ENCODE results near the gene EME2.

EME2 gene

DNA sequence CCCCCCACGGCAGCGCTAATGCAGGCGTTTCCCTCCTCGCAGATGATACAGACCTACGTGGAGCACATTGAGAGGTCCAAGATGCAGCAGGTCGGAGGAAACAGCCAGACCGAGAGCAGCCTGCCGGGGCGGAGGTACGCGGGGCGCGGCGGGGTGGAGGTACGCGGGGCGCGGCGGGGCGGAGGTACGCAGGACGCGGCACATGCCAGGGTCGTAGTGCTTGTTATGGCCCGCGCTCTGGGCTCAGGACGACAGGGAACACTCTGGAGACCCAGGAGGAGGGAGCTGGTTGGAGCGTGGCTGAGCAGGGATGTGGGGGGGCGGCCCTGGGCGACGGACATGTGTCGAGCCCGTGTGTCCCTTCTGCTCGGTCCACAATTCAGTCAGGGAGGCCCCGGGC is 43.2 kb upstream of the EME2 start:
- TF ChIP-seq, protein P1, sequence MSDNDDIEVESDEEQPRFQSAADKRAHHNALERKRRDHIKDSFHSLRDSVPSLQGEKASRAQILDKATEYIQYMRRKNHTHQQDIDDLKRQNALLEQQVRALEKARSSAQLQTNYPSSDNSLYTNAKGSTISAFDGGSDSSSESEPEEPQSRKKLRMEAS (IDR thresholded peaks at IDR 0.05): no peak
- TF ChIP-seq, protein P2, sequence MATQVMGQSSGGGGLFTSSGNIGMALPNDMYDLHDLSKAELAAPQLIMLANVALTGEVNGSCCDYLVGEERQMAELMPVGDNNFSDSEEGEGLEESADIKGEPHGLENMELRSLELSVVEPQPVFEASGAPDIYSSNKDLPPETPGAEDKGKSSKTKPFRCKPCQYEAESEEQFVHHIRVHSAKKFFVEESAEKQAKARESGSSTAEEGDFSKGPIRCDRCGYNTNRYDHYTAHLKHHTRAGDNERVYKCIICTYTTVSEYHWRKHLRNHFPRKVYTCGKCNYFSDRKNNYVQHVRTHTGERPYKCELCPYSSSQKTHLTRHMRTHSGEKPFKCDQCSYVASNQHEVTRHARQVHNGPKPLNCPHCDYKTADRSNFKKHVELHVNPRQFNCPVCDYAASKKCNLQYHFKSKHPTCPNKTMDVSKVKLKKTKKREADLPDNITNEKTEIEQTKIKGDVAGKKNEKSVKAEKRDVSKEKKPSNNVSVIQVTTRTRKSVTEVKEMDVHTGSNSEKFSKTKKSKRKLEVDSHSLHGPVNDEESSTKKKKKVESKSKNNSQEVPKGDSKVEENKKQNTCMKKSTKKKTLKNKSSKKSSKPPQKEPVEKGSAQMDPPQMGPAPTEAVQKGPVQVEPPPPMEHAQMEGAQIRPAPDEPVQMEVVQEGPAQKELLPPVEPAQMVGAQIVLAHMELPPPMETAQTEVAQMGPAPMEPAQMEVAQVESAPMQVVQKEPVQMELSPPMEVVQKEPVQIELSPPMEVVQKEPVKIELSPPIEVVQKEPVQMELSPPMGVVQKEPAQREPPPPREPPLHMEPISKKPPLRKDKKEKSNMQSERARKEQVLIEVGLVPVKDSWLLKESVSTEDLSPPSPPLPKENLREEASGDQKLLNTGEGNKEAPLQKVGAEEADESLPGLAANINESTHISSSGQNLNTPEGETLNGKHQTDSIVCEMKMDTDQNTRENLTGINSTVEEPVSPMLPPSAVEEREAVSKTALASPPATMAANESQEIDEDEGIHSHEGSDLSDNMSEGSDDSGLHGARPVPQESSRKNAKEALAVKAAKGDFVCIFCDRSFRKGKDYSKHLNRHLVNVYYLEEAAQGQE (IDR thresholded peaks at IDR 0.05; ENCODE audit: low read depth): no peak
- TF ChIP-seq NFIC (IDR thresholded peaks at IDR 0.05): no peak
- no peak for TF ChIP-seq TCF12 (IDR thresholded peaks at IDR 0.05; ENCODE audit: low read depth)
- no peak for TF ChIP-seq EGR1 (IDR thresholded peaks at IDR 0.05)
- TF ChIP-seq CEBPB (IDR thresholded peaks at IDR 0.05): no peak
- TF ChIP-seq FOXM1 (IDR thresholded peaks at IDR 0.05; ENCODE audit: borderline replicate concordance, low read depth): no peak
- TF ChIP-seq YY1 (IDR thresholded peaks at IDR 0.05; ENCODE audit: low read depth): no peak
- no peak for TF ChIP-seq RAD21 (IDR thresholded peaks at IDR 0.05; ENCODE audit: low read depth)
- no peak for TF ChIP-seq EP300 (IDR thresholded peaks at IDR 0.05; ENCODE audit: borderline replicate concordance)
- TF ChIP-seq, protein P3, sequence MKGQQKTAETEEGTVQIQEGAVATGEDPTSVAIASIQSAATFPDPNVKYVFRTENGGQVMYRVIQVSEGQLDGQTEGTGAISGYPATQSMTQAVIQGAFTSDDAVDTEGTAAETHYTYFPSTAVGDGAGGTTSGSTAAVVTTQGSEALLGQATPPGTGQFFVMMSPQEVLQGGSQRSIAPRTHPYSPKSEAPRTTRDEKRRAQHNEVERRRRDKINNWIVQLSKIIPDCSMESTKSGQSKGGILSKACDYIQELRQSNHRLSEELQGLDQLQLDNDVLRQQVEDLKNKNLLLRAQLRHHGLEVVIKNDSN (IDR thresholded peaks at IDR 0.05): no peak
- no peak for TF ChIP-seq TEAD4 (IDR thresholded peaks at IDR 0.05)
- TF ChIP-seq CREB1 (IDR thresholded peaks at IDR 0.05; ENCODE audit: low read depth): no peak
- no peak for TF ChIP-seq TAF1 (IDR thresholded peaks at IDR 0.05; ENCODE audit: low read depth)
- no peak for TF ChIP-seq ZBTB7A (IDR thresholded peaks at IDR 0.05; ENCODE audit: low read depth)

DNA sequence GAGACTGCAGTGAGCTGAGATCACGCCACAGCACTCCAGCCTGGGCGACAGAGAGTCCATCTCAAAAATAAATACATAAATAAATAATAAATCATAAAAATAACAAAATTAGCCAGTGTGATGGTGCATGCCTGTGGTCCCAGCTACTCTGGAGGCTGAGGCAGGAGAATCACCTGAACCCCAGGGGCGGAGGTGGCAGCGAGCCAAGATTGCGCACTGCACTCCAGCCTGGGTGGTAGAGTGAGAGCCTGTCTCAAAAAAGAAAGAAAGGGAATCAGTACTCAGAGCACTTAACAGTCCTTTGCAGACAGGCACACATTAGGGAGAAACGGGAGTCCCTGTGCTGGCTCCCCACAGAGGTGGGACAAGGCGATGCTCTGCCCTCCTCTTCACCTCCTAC is 41.5 kb upstream of the EME2 start:
- TF ChIP-seq EGR1 (IDR thresholded peaks at IDR 0.05) (no peak), ZBTB7A (IDR thresholded peaks at IDR 0.05; ENCODE audit: low read depth) (no peak), TCF12 (IDR thresholded peaks at IDR 0.05; ENCODE audit: low read depth) (no peak), TEAD4 (IDR thresholded peaks at IDR 0.05) (no peak), NFIC (IDR thresholded peaks at IDR 0.05) (no peak), TAF1 (IDR thresholded peaks at IDR 0.05; ENCODE audit: low read depth) (no peak)
- TF ChIP-seq, protein P3 (IDR thresholded peaks at IDR 0.05): no peak
- TF ChIP-seq, protein P2 (IDR thresholded peaks at IDR 0.05; ENCODE audit: low read depth): no peak

DNA sequence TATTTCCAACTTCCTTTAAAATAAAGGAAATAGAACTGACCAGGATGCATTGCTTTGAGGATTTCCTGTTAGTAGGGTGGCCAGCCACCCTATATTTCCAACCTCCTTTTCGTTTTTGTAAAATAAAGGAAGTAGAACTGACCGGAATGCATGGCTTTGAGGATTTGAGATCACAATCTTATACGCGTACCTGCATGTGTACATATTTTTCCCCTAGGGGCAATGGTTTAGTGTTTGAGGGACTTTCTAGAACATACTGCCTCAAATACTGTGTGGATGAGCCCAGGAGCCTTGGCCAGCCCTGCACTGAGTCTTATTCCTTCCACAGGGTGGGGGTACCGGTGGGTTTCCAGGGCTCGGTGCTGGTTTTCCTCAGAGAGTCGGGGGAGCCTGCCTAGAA is 41.0 kb upstream of the EME2 start:
- TF ChIP-seq, protein P1 (IDR thresholded peaks at IDR 0.05): no peak
- TF ChIP-seq RAD21 (IDR thresholded peaks at IDR 0.05; ENCODE audit: low read depth) (no peak), CREB1 (IDR thresholded peaks at IDR 0.05; ENCODE audit: low read depth) (no peak)

DNA sequence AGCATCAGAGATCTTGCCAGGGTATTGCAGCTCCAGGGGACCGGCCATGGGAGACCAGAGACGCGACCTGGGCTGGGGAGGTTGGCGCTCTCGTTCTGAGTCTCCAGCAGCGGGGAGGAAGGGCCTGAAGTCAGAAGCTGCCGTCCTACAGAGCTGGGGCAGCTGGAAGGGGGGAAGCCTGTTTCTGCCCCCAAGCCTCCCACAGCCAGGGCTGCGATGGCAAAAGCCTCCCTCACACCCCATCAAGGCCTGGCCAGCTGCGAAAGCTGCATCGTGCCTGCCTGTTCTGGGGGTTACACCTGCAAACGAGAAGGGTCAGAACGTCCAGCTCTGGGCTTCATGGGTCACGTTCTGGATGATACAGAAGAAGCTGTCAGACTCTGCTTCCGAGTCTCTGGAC is 40.5 kb upstream of the EME2 start:
- TF ChIP-seq NFIC (IDR thresholded peaks at IDR 0.05) (no peak), EP300 (IDR thresholded peaks at IDR 0.05; ENCODE audit: borderline replicate concordance) (no peak), RAD21 (IDR thresholded peaks at IDR 0.05; ENCODE audit: low read depth) (no peak), TEAD4 (IDR thresholded peaks at IDR 0.05) (no peak), YY1 (IDR thresholded peaks at IDR 0.05; ENCODE audit: low read depth) (no peak), TCF12 (IDR thresholded peaks at IDR 0.05; ENCODE audit: low read depth) (no peak), EGR1 (IDR thresholded peaks at IDR 0.05) (no peak), CREB1 (IDR thresholded peaks at IDR 0.05; ENCODE audit: low read depth) (no peak), ZBTB7A (IDR thresholded peaks at IDR 0.05; ENCODE audit: low read depth) (no peak), FOXM1 (IDR thresholded peaks at IDR 0.05; ENCODE audit: borderline replicate concordance, low read depth) (no peak), CEBPB (IDR thresholded peaks at IDR 0.05) (no peak), TAF1 (IDR thresholded peaks at IDR 0.05; ENCODE audit: low read depth) (no peak)
- TF ChIP-seq, protein P1 (IDR thresholded peaks at IDR 0.05): no peak
- TF ChIP-seq, protein P3 (IDR thresholded peaks at IDR 0.05): no peak
- TF ChIP-seq, protein P2 (IDR thresholded peaks at IDR 0.05; ENCODE audit: low read depth): no peak

Measured in Ishikawa (cell line).